Spleen (tissue), 7 donors: ENCODE results near the gene NRN1.

ENCODE experiments used
- POLR2AphosphoS5 ChIP-seq, 3 donors: sonication (generic); formaldehyde crosslinking; IDR thresholded peaks; one replicate each; pipeline ENCODE4 v1.5.1; 2017; ENCODE audit warnings: antibody characterized with exemption in 3 of 3
- TF ChIP-seq, protein P1 (sequence below), 11 experiments: fragments of 200-600 bp in 7 of 11; fragments of 450-650 bp in 4 of 11; sonication (generic) in 4 of 11; IDR thresholded peaks in 8 of 11; conservative IDR thresholded peaks in 3 of 11; 1 replicate in 7 of 11; 2 replicates in 4 of 11; pipeline versions ENCODE4 v1.4.0 to v1.8.0; 2016 to 2021; ENCODE audit warnings: antibody characterized with exemption in 11 of 11, inconsistent platforms in 4 of 11, mild to moderate bottlenecking in 1 of 11
- donor health status: DM: no; HTN: no; CAD: no; lungs with moderate emphysema.
- donor health status: DM: no; HTN: no; CAD: no.
- donor health status: DM: no; HTN: no; CAD: no.

- TF ChIP-seq, protein P1, sequence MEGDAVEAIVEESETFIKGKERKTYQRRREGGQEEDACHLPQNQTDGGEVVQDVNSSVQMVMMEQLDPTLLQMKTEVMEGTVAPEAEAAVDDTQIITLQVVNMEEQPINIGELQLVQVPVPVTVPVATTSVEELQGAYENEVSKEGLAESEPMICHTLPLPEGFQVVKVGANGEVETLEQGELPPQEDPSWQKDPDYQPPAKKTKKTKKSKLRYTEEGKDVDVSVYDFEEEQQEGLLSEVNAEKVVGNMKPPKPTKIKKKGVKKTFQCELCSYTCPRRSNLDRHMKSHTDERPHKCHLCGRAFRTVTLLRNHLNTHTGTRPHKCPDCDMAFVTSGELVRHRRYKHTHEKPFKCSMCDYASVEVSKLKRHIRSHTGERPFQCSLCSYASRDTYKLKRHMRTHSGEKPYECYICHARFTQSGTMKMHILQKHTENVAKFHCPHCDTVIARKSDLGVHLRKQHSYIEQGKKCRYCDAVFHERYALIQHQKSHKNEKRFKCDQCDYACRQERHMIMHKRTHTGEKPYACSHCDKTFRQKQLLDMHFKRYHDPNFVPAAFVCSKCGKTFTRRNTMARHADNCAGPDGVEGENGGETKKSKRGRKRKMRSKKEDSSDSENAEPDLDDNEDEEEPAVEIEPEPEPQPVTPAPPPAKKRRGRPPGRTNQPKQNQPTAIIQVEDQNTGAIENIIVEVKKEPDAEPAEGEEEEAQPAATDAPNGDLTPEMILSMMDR (IDR thresholded peaks at IDR 0.05 in 8 of 11, conservative IDR thresholded peaks at IDR 0.05 in 3 of 11), result no peak
- TF ChIP-seq POLR2AphosphoS5 (IDR thresholded peaks at IDR 0.05), result no peak
Measured at GRCh38 chr6:5976811-5977210, 29.9 kb downstream of the NRN1 start.
